GM18861 (cell line): ENCODE results near the gene TMA7.
"Not testable (repeated sequence)": the region's sequence is repeated elsewhere in the genome, so short reads cannot be mapped to it uniquely, and the experiment has no call there.

Experiments
- ATAC-seq: cut with Tn5 transposase; IDR thresholded peaks from one replicate; pipeline ENCODE4 v1.9.1; 2021; ENCODE audit not compliant: unreplicated experiment

Gene TMA7

GRCh38 chr3:48467110-48467454 is 27.0 kb downstream of the TMA7 start:
- ATAC-seq = no peak

GRCh38 chr3:48467473-48468267 is 27.6 kb downstream of the TMA7 start:
- ATAC-seq = no peak

GRCh38 chr3:48468329-48468731 is 28.3 kb downstream of the TMA7 start:
- no peak for ATAC-seq

GRCh38 chr3:48469046-48469915 is 29.2 kb downstream of the TMA7 start:
- no peak for ATAC-seq

- ATAC-seq = no peak
These were observed 30.2 kb downstream of the TMA7 start for GRCh38 chr3:48470286-48470685.

GRCh38 chr3:48472673-48472922 is 32.5 kb downstream of the TMA7 start:
- no peak for ATAC-seq

- ATAC-seq = peak; percentile 70
These were observed 33.0 kb downstream of the TMA7 start for GRCh38 chr3:48472923-48473616.

- no peak for ATAC-seq
These were observed 33.5 kb downstream of the TMA7 start for GRCh38 chr3:48473617-48473952.

GRCh38 chr3:48474031-48474430 is 34.0 kb downstream of the TMA7 start:
- not testable (repeated sequence) for ATAC-seq

- ATAC-seq = no peak
These were observed 34.6 kb downstream of the TMA7 start for GRCh38 chr3:48474619-48475018.

- ATAC-seq = no peak
These were observed 35.1 kb downstream of the TMA7 start for GRCh38 chr3:48475188-48475587.

GRCh38 chr3:48476426-48477053 is 36.5 kb downstream of the TMA7 start:
- ATAC-seq = no peak

- ATAC-seq = no peak
These were observed 38.0 kb downstream of the TMA7 start for GRCh38 chr3:48477959-48478520.

- no peak for ATAC-seq
These were observed 38.8 kb downstream of the TMA7 start for GRCh38 chr3:48478626-48479555.

GRCh38 chr3:48480891-48481290 is 40.8 kb downstream of the TMA7 start:
- not testable (repeated sequence) for ATAC-seq

GRCh38 chr3:48482822-48483221 is 42.8 kb downstream of the TMA7 start:
- not testable (repeated sequence) for ATAC-seq

- no peak for ATAC-seq
These were observed 46.9 kb downstream of the TMA7 start for GRCh38 chr3:48486952-48487351.

GRCh38 chr3:48492461-48493202 is 52.6 kb downstream of the TMA7 start:
- ATAC-seq = no peak

- ATAC-seq = no peak
These were observed 53.1 kb downstream of the TMA7 start for GRCh38 chr3:48493203-48493501.
